HepG2 (cell line): ENCODE data around the gene DGCR8. TPM values are rescaled to one million over a fixed set of nuclear protein-coding genes. Genes with fewer than 3 reads are reported as not detected.

Source experiments
- ATAC-seq: fragments of 200-7000 bp; cut with Tn5 transposase; 3 replicates; pipeline ENCODE4 v1.9.1; 2020; ENCODE audit warnings: mild to moderate bottlenecking, moderate library complexity
- BruUV-seq: library from RNA; stranded (reverse); fragments of 400-500 nt; replicated peaks from 2 replicates; lab custom pipeline; 2021; lab: Mats Ljungman, UMichigan
- CTCF ChIA-PET: fragments of 300-600 bp; formaldehyde crosslinking; extraction: SDS; loops from one replicate; lab custom pipeline; 2021; ENCODE audit warnings: low total read pairs, inconsistent platforms, low intra/inter-chr PET ratio; lab: Yijun Ruan, JAX
- POLR2A ChIA-PET: fragments of 350-600 bp; sonication (Branson Sonifier 250); formaldehyde crosslinking; loops from one replicate; lab custom pipeline; 2020; ENCODE audit warnings: antibody characterized with exemption, inconsistent platforms; lab: Yijun Ruan, JAX
- DNase-seq: peaks from one replicate; pipeline ENCODE4 v3.0.0-alpha.2; 2015; ENCODE audit warnings: low spot score
- FAIRE-seq: peaks from 3 replicates; lab custom pipeline; 2011; peaks lifted over from hg19 to GRCh38; lab: Jason Lieb, UNC
- H2AFZ ChIP-seq: one replicate; pipeline ENCODE4 v1.6.1; 2011; ENCODE audit warnings: low read length, inconsistent platforms
- H3K27ac ChIP-seq: fragments of 300-600 bp; 3 replicates; pipeline ENCODE4 v1.8.0; 2011; ENCODE audit warnings: mixed run types, mild to moderate bottlenecking, mixed read lengths, low read length, inconsistent platforms; ENCODE audit not compliant: insufficient read depth; ENCODE audit errors: extremely low read length
- H3K27me3 ChIP-seq, 2 experiments: fragments of 200-600 bp in 1 of 2; 2 replicates in 1 of 2; 3 replicates in 1 of 2; pipeline versions ENCODE4 v1.6.0 to v1.8.0; 2011; ENCODE audit warnings: low read length in 2 of 2, mild to moderate bottlenecking in 2 of 2, moderate library complexity in 2 of 2, inconsistent platforms in 1 of 2; ENCODE audit not compliant: insufficient read depth in 2 of 2, control insufficient read depth in 1 of 2
- H3K36me3 ChIP-seq, 2 experiments: fragments of 200-600 bp in 1 of 2; replicated peaks in 1 of 2; 2 replicates in 1 of 2; 3 replicates in 1 of 2; pipeline versions ENCODE4 v1.5.1 to v1.8.0; 2011; ENCODE audit warnings: low read length in 2 of 2, inconsistent platforms in 1 of 2; ENCODE audit not compliant: insufficient read depth in 2 of 2, control insufficient read depth in 1 of 2
- H3K4me1 ChIP-seq: 2 replicates; pipeline ENCODE4 v1.5.1; 2012; ENCODE audit warnings: low read length, inconsistent platforms; ENCODE audit not compliant: insufficient read depth
- H3K4me2 ChIP-seq: 2 replicates; pipeline ENCODE4 v1.6.0; 2011; ENCODE audit warnings: low read depth, low read length, inconsistent platforms
- H3K4me3 ChIP-seq, 3 experiments: fragments of 200-600 bp in 1 of 3; sonication (generic), shearing (Covaris generic) in 1 of 3; replicated peaks in 1 of 3; 2 replicates each; pipeline ENCODE4 v1.5.1; 2011 to 2016; ENCODE audit warnings: low read length in 3 of 3, inconsistent platforms in 2 of 3, low read depth in 2 of 3, mild to moderate bottlenecking in 2 of 3, control low read depth in 1 of 3, mixed read lengths in 1 of 3; ENCODE audit not compliant: insufficient read depth in 1 of 3
- H3K79me2 ChIP-seq: one replicate; pipeline ENCODE4 v1.6.1; 2011; ENCODE audit warnings: low read length, inconsistent platforms; ENCODE audit not compliant: insufficient read depth
- H3K9ac ChIP-seq: 2 replicates; pipeline ENCODE4 v1.6.0; 2011; ENCODE audit warnings: mild to moderate bottlenecking, low read depth, low read length, inconsistent platforms; ENCODE audit not compliant: insufficient read depth
- H3K9me3 ChIP-seq: 2 replicates; pipeline ENCODE4 v1.5.1; 2012; ENCODE audit warnings: mild to moderate bottlenecking, low read length
- H4K20me1 ChIP-seq: 2 replicates; pipeline ENCODE4 v1.6.0; 2011; ENCODE audit warnings: inconsistent platforms, mild to moderate bottlenecking, low read length, moderate library complexity; ENCODE audit not compliant: insufficient read depth
- CBFB ChIP-seq: sonication (generic); formaldehyde crosslinking; IDR thresholded peaks from 2 replicates; pipeline ENCODE4 v1.4.0; 2020; ENCODE audit warnings: missing genetic modification reagents
- DR1 ChIP-seq: sonication (generic); formaldehyde crosslinking; IDR thresholded peaks from 2 replicates; pipeline ENCODE4 v1.8.0; 2021; ENCODE audit warnings: mild to moderate bottlenecking, missing genetic modification reagents, inconsistent platforms
- NFYB ChIP-seq: sonication (generic); formaldehyde crosslinking; IDR thresholded peaks from 2 replicates; pipeline ENCODE4 v1.4.0; 2020; ENCODE audit warnings: missing genetic modification reagents
- ZFY ChIP-seq: sonication (generic); formaldehyde crosslinking; IDR thresholded peaks from 2 replicates; pipeline ENCODE4 v1.4.0; 2020; ENCODE audit warnings: missing genetic modification reagents
- ZNF44 ChIP-seq: sonication (generic); formaldehyde crosslinking; IDR thresholded peaks from 2 replicates; pipeline ENCODE4 v1.5.1; 2020; ENCODE audit warnings: mild to moderate bottlenecking, missing genetic modification reagents
- WGBS: methylation state at CpG from one replicate; pipeline ENCODE4 v1.1.6; 2017; ENCODE audit warnings: low lambda C conversion rate; 5-methylcytosine and 5-hydroxymethylcytosine counted together
- in situ Hi-C: cut with HindIII; loops from 2 replicates; pipeline ENCODE4 v1.10.0; 2017; ENCODE audit warnings: low pct_unique_long_range_greater_than_20kb; ENCODE audit not compliant: extremely low pct_ligation_motif_present
- intact Hi-C: fragments of 100-400 bp; cut with micrococcal nuclease; formaldehyde crosslinking; loops from one replicate; pipeline ENCODE4 v1.10.0; 2022; ENCODE audit not compliant: unreplicated experiment
- polyA plus RNA-seq, 8 experiments: library from polyadenylated mRNA; depleted of rRNA in 3 of 8; stranded (reverse) in 7 of 8; unstranded in 1 of 8; fragments of >200 nt; fragmentation: Illumina TruSeq in 4 of 8; extraction: Trizol in 4 of 8; gene quantifications; 2 replicates each; pipeline versions ENCODE4 v1.2.1 to v1.2.3, GENCODE V29; 2011 to 2016; ENCODE audit warnings: low read depth in 4 of 8, missing spikeins in 1 of 8, mixed read lengths in 1 of 8; ENCODE audit not compliant: insufficient read depth in 1 of 8
- total RNA-seq, 5 experiments: library from RNA; depleted of rRNA; stranded (reverse); fragments of >200 nt; fragmentation: Illumina TruSeq; extraction: Trizol; gene quantifications; 2 replicates each; pipeline ENCODE4 v1.2.3, GENCODE V29; 2016; ENCODE audit warnings: low read depth in 1 of 5
- TF ChIP-seq, protein P1 (sequence below): sonication (generic); formaldehyde crosslinking; IDR thresholded peaks from 2 replicates; pipeline ENCODE4 v1.4.0; 2020; ENCODE audit warnings: mild to moderate bottlenecking, missing genetic modification reagents
- TF ChIP-seq, protein P2 (sequence below): IDR thresholded peaks from 2 replicates; pipeline ENCODE4 v1.6.1; 2016

The DGCR8 gene
- total and polyA plus RNA-seq, 2 of the 13 experiments (the other 11 are each of a cell fraction or from before 2014, with no cell fraction given): 10.2 to 23.2 TPM

DNA sequence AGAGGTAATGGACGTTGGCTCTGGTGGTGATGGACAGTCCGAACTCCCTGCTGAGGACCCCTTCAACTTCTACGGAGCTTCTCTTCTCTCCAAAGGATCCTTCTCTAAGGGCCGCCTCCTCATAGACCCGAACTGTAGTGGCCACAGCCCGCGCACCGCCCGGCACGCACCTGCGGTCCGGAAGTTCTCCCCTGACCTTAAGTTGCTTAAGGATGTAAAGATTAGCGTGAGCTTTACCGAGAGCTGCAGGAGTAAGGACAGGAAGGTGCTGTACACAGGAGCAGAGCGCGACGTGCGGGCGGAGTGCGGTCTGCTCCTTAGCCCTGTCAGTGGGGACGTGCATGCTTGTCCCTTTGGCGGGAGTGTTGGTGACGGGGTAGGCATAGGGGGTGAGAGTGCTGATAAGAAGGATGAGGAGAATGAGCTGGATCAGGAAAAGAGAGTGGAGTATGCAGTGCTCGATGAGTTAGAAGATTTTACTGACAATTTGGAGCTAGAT is 6.1 kb downstream of the DGCR8 start:
- in situ Hi-C loops (no loop called here), intact Hi-C loops (no loop called here)
- Histone ChIP-seq H3K4me2 (no peak overlapping the region), H3K79me2 (peaks cover 57% of the 10 kb centered on the region), H3K9ac (no peak overlapping the region), H3K9me3 (no peaks in the 10 kb centered on the region), H3K36me3 (peaks cover 50 to 65% of the 10 kb centered on the region in 2 experiments), H3K4me1 (peaks cover 45% of the 10 kb centered on the region), H3K4me3 (no peak overlapping the region), H3K27me3 (no peaks in the 10 kb centered on the region; a peak in 1 of 5 replicates), H3K27ac (no peak overlapping the region), H2AFZ (no peak overlapping the region), H4K20me1 (peaks cover 15% of the 10 kb centered on the region; the same call in 1 of the 2 replicates)
- DNase-seq: no peak
- no TSS peak for BruUV-seq
- no peak for ATAC-seq
- 95% methylated on average over 24 of the region's 24 CpGs for WGBS
- no peak for FAIRE-seq
- POLR2A ChIA-PET: interaction anchor here (0.7 kb wide), 1 partner anchor 31 kb away, joined by 3 read pairs; the partner anchor contains the start of gene TRMT2A
- CTCF ChIA-PET: no interaction called here
- TF ChIP-seq ZNF44 (CRISPR knock-in tag) (no peak), CBFB (no peak), DR1 (no peak), ZFY (CRISPR knock-in tag) (no peak)
- TF ChIP-seq, protein P1, sequence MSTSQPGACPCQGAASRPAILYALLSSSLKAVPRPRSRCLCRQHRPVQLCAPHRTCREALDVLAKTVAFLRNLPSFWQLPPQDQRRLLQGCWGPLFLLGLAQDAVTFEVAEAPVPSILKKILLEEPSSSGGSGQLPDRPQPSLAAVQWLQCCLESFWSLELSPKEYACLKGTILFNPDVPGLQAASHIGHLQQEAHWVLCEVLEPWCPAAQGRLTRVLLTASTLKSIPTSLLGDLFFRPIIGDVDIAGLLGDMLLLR (CRISPR knock-in tag): no peak
- TF ChIP-seq, protein P2, sequence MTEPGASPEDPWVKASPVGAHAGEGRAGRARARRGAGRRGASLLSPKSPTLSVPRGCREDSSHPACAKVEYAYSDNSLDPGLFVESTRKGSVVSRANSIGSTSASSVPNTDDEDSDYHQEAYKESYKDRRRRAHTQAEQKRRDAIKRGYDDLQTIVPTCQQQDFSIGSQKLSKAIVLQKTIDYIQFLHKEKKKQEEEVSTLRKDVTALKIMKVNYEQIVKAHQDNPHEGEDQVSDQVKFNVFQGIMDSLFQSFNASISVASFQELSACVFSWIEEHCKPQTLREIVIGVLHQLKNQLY: no peak

DNA sequence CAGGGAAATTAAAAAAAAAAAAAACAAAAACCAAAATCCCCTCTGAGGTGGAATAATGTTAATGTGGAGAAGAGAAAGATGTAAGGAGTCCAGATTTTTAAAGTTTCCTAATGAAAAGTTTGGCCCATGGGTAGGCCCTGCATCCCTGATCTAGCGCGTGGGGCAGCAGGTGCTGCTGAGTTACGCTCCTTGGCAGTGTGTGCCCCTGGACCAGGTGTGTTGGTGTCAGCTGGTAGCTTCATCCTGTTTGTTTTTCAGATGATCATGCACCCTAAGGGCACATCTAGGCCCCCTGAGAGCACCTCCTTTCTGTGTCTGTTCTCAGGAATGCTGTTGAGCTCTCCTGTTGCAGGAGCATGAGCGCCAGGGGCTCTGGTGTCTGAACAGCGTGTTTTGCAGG is 6.7 kb downstream of the DGCR8 start:
- POLR2A ChIA-PET: interaction anchor here (0.7 kb wide), 1 partner anchor 31 kb away, joined by 3 read pairs; the partner anchor contains the start of gene TRMT2A
- peaks cover 14% of the 10 kb centered on the region; the same call in 1 of the 2 replicates for H4K20me1 ChIP-seq
- peaks cover 55 to 71% of the 10 kb centered on the region in 2 experiments for H3K36me3 ChIP-seq
- H3K27ac ChIP-seq: no peak overlapping the region
- H3K27me3 ChIP-seq: no peaks in the 10 kb centered on the region
- H2AFZ ChIP-seq: no peak overlapping the region
- no peak for ATAC-seq
- H3K79me2 ChIP-seq: peaks cover 51% of the 10 kb centered on the region
- intact Hi-C loops (no loop called here), in situ Hi-C loops (no loop called here)
- CTCF ChIA-PET: no interaction called here
- no peak for DNase-seq
- H3K4me3 ChIP-seq: no peak overlapping the region
- no peak for TF ChIP-seq NFYB (CRISPR knock-in tag)
- no peak for FAIRE-seq
- no peak overlapping the region for H3K9ac ChIP-seq
- no peak overlapping the region for H3K4me2 ChIP-seq
- WGBS: 95% methylated on average over 5 of the region's 5 CpGs
- H3K9me3 ChIP-seq: no peaks in the 10 kb centered on the region
- no TSS peak for BruUV-seq
- peaks cover 39% of the 10 kb centered on the region for H3K4me1 ChIP-seq
